HepG2 (cell line): Measurements from ENCODE around the gene RHOT2.

ENCODE experiments used
- AGO1 ChIP-seq: fragments of 200-400 bp; formaldehyde crosslinking; IDR thresholded peaks from 2 replicates; pipeline ENCODE4 v1.6.1; 2017; ENCODE audit warnings: mild to moderate bottlenecking, low read depth, low read length, moderate library complexity; ENCODE audit not compliant: poor library complexity, severe bottlenecking
- CTCF ChIP-seq: sonication (generic); formaldehyde crosslinking; IDR thresholded peaks from 2 replicates; pipeline ENCODE4 v1.5.0; 2020; ENCODE audit warnings: mild to moderate bottlenecking, missing genetic modification reagents, moderate library complexity
- HMGXB4 ChIP-seq, 2 experiments: sonication (generic) in 1 of 2; formaldehyde crosslinking in 1 of 2; IDR thresholded peaks; 2 replicates each; pipeline versions ENCODE4 v1.4.0 to v1.6.1; 2018 to 2020; ENCODE audit warnings: missing genetic modification reagents in 2 of 2, borderline replicate concordance in 1 of 2, low read depth in 1 of 2, mild to moderate bottlenecking in 1 of 2, missing biosample characterization in 1 of 2
- IRF1 ChIP-seq: sonication (generic); formaldehyde crosslinking; IDR thresholded peaks from 2 replicates; pipeline ENCODE4 v1.4.0; 2020; ENCODE audit warnings: low read depth, mild to moderate bottlenecking, missing genetic modification reagents
- MXI1 ChIP-seq: IDR thresholded peaks from 3 replicates; pipeline ENCODE4 v1.6.1; 2012; ENCODE audit warnings: low read depth, low read length, inconsistent platforms, borderline replicate concordance
- REST ChIP-seq, 2 experiments: IDR thresholded peaks; 2 replicates each; pipeline ENCODE4 v1.6.1; 2011 to 2012; ENCODE audit warnings: low read length in 2 of 2, borderline replicate concordance in 1 of 2, low read depth in 1 of 2, mild to moderate bottlenecking in 1 of 2, moderate library complexity in 1 of 2
- RFX5 ChIP-seq: IDR thresholded peaks from 2 replicates; pipeline ENCODE4 v1.6.1; 2011; ENCODE audit warnings: low read depth, low read length, improper control_type of control experiment
- SRF ChIP-seq: IDR thresholded peaks from 2 replicates; pipeline ENCODE4 v1.6.1; 2011; ENCODE audit warnings: mild to moderate bottlenecking, low read depth, low read length, moderate library complexity
- ZFAT ChIP-seq: sonication (generic); formaldehyde crosslinking; conservative IDR thresholded peaks from 2 replicates; pipeline ENCODE4 v1.8.1; 2023; ENCODE audit warnings: missing genetic modification reagents, inconsistent platforms
- ZNF562 ChIP-seq: sonication (generic); formaldehyde crosslinking; IDR thresholded peaks from 2 replicates; pipeline ENCODE4 v1.8.0; 2022; ENCODE audit warnings: missing genetic modification reagents, borderline replicate concordance

- TF ChIP-seq RFX5: no peak
- TF ChIP-seq ZNF562 (CRISPR knock-in tag): no peak
- TF ChIP-seq AGO1: peak; percentile 95
- TF ChIP-seq REST (IDR thresholded peaks at IDR 0.05; ENCODE audit: borderline replicate concordance in 1 of 2, low read depth in 1 of 2, low read length in 2 of 2): no peak
- TF ChIP-seq CTCF (CRISPR knock-in tag): no peak; the same call in 1 of the 2 replicates
- no peak for TF ChIP-seq ZFAT (CRISPR knock-in tag)
- no peak; the same call in 2 of the 3 replicates for TF ChIP-seq MXI1
- TF ChIP-seq SRF: no peak
- TF ChIP-seq IRF1 (CRISPR knock-in tag): no peak
- 0 out of 4 replicates have a peak, but pooled peaks of 1 of the 2 experiments have one; percentile 4 for TF ChIP-seq HMGXB4 (CRISPR knock-in tag; IDR thresholded peaks at IDR 0.05; ENCODE audit: borderline replicate concordance in 1 of 2, low read depth in 1 of 2)
These were observed 21.9 kb upstream of the RHOT2 start for GRCh38 chr16:645852-646678.
